Kidney (tissue), 22 donors: ENCODE data around the gene MEIG1. TPM values are rescaled to one million over a fixed set of nuclear protein-coding genes. Genes with fewer than 3 reads are reported as not detected.

Experiments
- DNase-seq, 5 donors: peaks; one replicate each; pipeline ENCODE4 v3.0.0-alpha.2; 2013 to 2020
- FAIRE-seq: peaks from 2 replicates; lab custom pipeline; 2012; peaks lifted over from hg19 to GRCh38; lab: Jason Lieb, UNC
- H3K27ac ChIP-seq, 2 donors: one replicate each; pipeline ENCODE4 v1.7.0; 2013; ENCODE audit warnings: low read depth in 2 of 2, low read length in 2 of 2, inconsistent platforms in 1 of 2
- H3K27me3 ChIP-seq: one replicate; pipeline ENCODE4 v1.7.1; 2013; ENCODE audit warnings: low read length, inconsistent platforms; ENCODE audit not compliant: control insufficient read depth, insufficient read depth
- H3K36me3 ChIP-seq, 3 donors: one replicate each; pipeline versions ENCODE4 v1.7.0 to v1.7.1; 2013; ENCODE audit warnings: low read length in 3 of 3, control low read depth in 1 of 3, inconsistent platforms in 1 of 3; ENCODE audit not compliant: insufficient read depth in 3 of 3, control insufficient read depth in 2 of 3
- H3K4me1 ChIP-seq, 3 donors: one replicate each; pipeline versions ENCODE4 v1.7.0 to v1.7.1; 2013; ENCODE audit warnings: low read length in 3 of 3, inconsistent platforms in 1 of 3, low read depth in 1 of 3; ENCODE audit not compliant: control insufficient read depth in 2 of 3, insufficient read depth in 2 of 3
- H3K4me3 ChIP-seq, 3 donors: one replicate each; pipeline versions ENCODE4 v1.7.0 to v1.8.1; 2013; ENCODE audit warnings: low read length in 3 of 3, control low read depth in 1 of 3, inconsistent platforms in 1 of 3
- H3K9ac ChIP-seq, 3 donors: one replicate each; pipeline versions ENCODE4 v1.7.0 to v1.7.1; 2013; ENCODE audit warnings: low read length in 3 of 3, control low read depth in 1 of 3, inconsistent platforms in 1 of 3
- H3K9me3 ChIP-seq, 3 donors: one replicate each; pipeline versions ENCODE4 v1.7.0 to v1.7.1; 2013; ENCODE audit warnings: low read length in 3 of 3, control low read depth in 1 of 3, inconsistent platforms in 1 of 3; ENCODE audit not compliant: control insufficient read depth in 2 of 3, insufficient read depth in 1 of 3
- CTCF ChIP-seq: IDR thresholded peaks from 3 replicates; pipeline ENCODE4 v1.5.1; 2012; ENCODE audit warnings: mild to moderate bottlenecking, moderate library complexity, borderline replicate concordance; ENCODE audit not compliant: insufficient read depth; ENCODE audit errors: extremely low read depth
- intact Hi-C: fragments of 100-400 bp; cut with DNase I; formaldehyde crosslinking; loops from one replicate; pipeline ENCODE4 v1.11.1; 2022
- long read RNA-seq, 10 donors: library from polyadenylated mRNA in 1 of 10; unstranded in 1 of 10; transcript quantifications; one replicate each; pipeline ENCODE4 v2.0.0 and lab custom pipeline, GENCODE V29; 2021 to 2026
- polyA plus RNA-seq: library from polyadenylated mRNA; stranded (reverse); fragments of 350-450 nt; fragmentation: Illumina TruSeq; extraction: RNeasy Lipid Tissue Mini Kit (QIAGEN cat#74804); gene quantifications from one replicate; pipeline ENCODE4 v1.2.3, GENCODE V29; 2014; ENCODE audit warnings: low read depth, low replicate concordance; ENCODE audit not compliant: insufficient read depth
- total RNA-seq: library from RNA; stranded (reverse); fragmentation: NEBNext Ultra II Directional; extraction: Animal tissue kit (Norgen Biotek cat#: 25700); gene quantifications from one replicate; pipeline ENCODE4 v1.2.1, GENCODE V29; 2021
- donor health status: control.
- donor health status: control.
- donor health status: control.
- donor health status: control.
- donor health status: control.
- donor health status: DM: yes; HTN: yes; CAD: no.
- donor health status: Normal renal cell carcinoma (clear cell type).

MEIG1 gene
- total RNA-seq (not detected), polyA plus RNA-seq (1.4 TPM)
- long read RNA-seq, donor 1, partial matches to known transcripts: 13 of 13 reads
- long read RNA-seq, donor 1, other reads (novel, unspliced or antisense): 0 of 13 reads
- long read RNA-seq, donor 2: 0 reads
- long read RNA-seq, donor 3, partial matches to known transcripts: 0 of 1 reads
- long read RNA-seq, donor 3, other reads (novel, unspliced or antisense): 0 of 1 reads
- long read RNA-seq, donor 4: 0 reads
- long read RNA-seq, donor 5: 0 reads
- long read RNA-seq, donor 6, partial matches to known transcripts: 0 of 1 reads
- long read RNA-seq, donor 6, other reads (novel, unspliced or antisense): 0 of 1 reads
- long read RNA-seq, donor 7: 0 reads
- long read RNA-seq, donor 8: 0 reads
- long read RNA-seq, donor 9: 0 reads
- long read RNA-seq, donor 10: 0 reads

GRCh38 chr10:14959221-14960057 lies at the start of gene MEIG1:
TSS of gene MEIG1 (plus strand) at chr10:14959388. CDS start at chr10:14966469, 7,081 bp downstream.
- no peak for TF ChIP-seq CTCF
- Histone ChIP-seq H3K27me3 (no peaks in the 10 kb centered on the region), H3K9me3 (no peaks in the 10 kb centered on the region), H3K36me3 (no peaks in the 10 kb centered on the region), H3K27ac (peak within 1 kb of the TSS; percentile 95), H3K4me1 (no peaks in the 10 kb centered on the region), H3K4me3 (peak within 1 kb of the TSS; percentile 70 to 92 (median 88)), H3K9ac (peak within 1 kb of the TSS; percentile 43 to 78 (median 60))
- intact Hi-C loops: no loop called here
- DNase-seq (peak; percentile 97 to 99 (median 97)), FAIRE-seq (no peak)

GRCh38 chr10:14910953-14911352 lies 48.2 kb upstream of the MEIG1 start:
- Histone ChIP-seq H3K4me1 (no peaks in the 10 kb centered on the region), H3K9ac (no peak overlapping the region), H3K36me3 (peaks cover 6 to 10% (median 9%) of the 10 kb centered on the region in 3 donors), H3K9me3 (peaks cover 0 to 2% (median 0%) of the 10 kb centered on the region in 3 donors), H3K27me3 (no peaks in the 10 kb centered on the region), H3K4me3 (no peak overlapping the region), H3K27ac (no peak overlapping the region)
- intact Hi-C loops: no loop called here
- DNase-seq (no peak), FAIRE-seq (no peak)
- TF ChIP-seq CTCF: no peak

- Histone ChIP-seq H3K9me3 (peaks cover 0 to 10% (median 0%) of the 10 kb centered on the region in 3 donors), H3K4me1 (no peaks in the 10 kb centered on the region), H3K36me3 (peaks cover 10 to 12% (median 11%) of the 10 kb centered on the region in 3 donors), H3K4me3 (no peak overlapping the region), H3K27me3 (no peaks in the 10 kb centered on the region), H3K27ac (no peak overlapping the region), H3K9ac (no peak overlapping the region)
- no peak for TF ChIP-seq CTCF
- intact Hi-C loops: no loop called here
- DNase-seq (no peak), FAIRE-seq (no peak)
These were observed 47.4 kb upstream of the MEIG1 start for GRCh38 chr10:14911801-14912200.
